SJSA1 (cell line): Measurements from ENCODE around the gene ERC2. TPM values are rescaled to one million over a fixed set of nuclear protein-coding genes. Genes with fewer than 3 reads are reported as not detected.

Experiments
- DNase-seq, 2 experiments: peaks; one replicate each; pipeline ENCODE4 v3.0.0-alpha.2; 2015 to 2020; ENCODE audit warnings: low spot score in 2 of 2, low read depth in 1 of 2
- H3K27ac ChIP-seq: fragments of 250-450 bp; sonication (Bioruptor Pico); 2 replicates; pipeline ENCODE4 v1.5.1; 2020; ENCODE audit warnings: mild to moderate bottlenecking, moderate library complexity
- H3K27me3 ChIP-seq: fragments of 250-450 bp; sonication (Bioruptor Pico); replicated peaks from 2 replicates; pipeline ENCODE4 v1.5.1; 2020; ENCODE audit warnings: mild to moderate bottlenecking, moderate library complexity
- H3K36me3 ChIP-seq: fragments of 250-450 bp; sonication (Bioruptor Pico); 2 replicates; pipeline ENCODE4 v1.5.1; 2020; ENCODE audit warnings: mild to moderate bottlenecking
- H3K4me1 ChIP-seq: fragments of 250-450 bp; sonication (Bioruptor Pico); replicated peaks from 2 replicates; pipeline ENCODE4 v1.6.1; 2021; ENCODE audit warnings: mild to moderate bottlenecking
- H3K4me3 ChIP-seq: fragments of 250-450 bp; sonication (Bioruptor Pico); 2 replicates; pipeline ENCODE4 v1.5.1; 2020; ENCODE audit warnings: mild to moderate bottlenecking
- H3K9me3 ChIP-seq: fragments of 250-450 bp; sonication (Bioruptor Pico); replicated peaks from 2 replicates; pipeline ENCODE4 v1.5.1; 2020; ENCODE audit warnings: mild to moderate bottlenecking
- total RNA-seq: library from RNA; depleted of rRNA; stranded (reverse); fragments of >200 nt; shearing (Covaris generic); gene quantifications from 2 replicates; pipeline ENCODE4 v1.2.3, GENCODE V29; 2014

Gene ERC2
- total RNA-seq, 1 experiment from 2014 or later: 0.13 TPM

- Histone ChIP-seq H3K9me3 (no peaks in the 10 kb centered on the region), H3K4me1 (peaks cover 36% of the 10 kb centered on the region), H3K36me3 (no peaks in the 10 kb centered on the region), H3K27ac (no peak overlapping the region), H3K27me3 (no peaks in the 10 kb centered on the region), H3K4me3 (no peak overlapping the region)
- DNase-seq: peak in 1 of 2 experiments; percentile 33
These were observed 943.6 kb downstream of the ERC2 start for GRCh38 chr3:55524565-55525244.

GRCh38 chr3:55523471-55523870 is 944.8 kb downstream of the ERC2 start:
- no peak for DNase-seq
- Histone ChIP-seq H3K27ac (no peak overlapping the region), H3K36me3 (no peaks in the 10 kb centered on the region), H3K4me3 (no peak overlapping the region), H3K4me1 (peaks cover 48% of the 10 kb centered on the region), H3K27me3 (no peaks in the 10 kb centered on the region), H3K9me3 (no peaks in the 10 kb centered on the region)

GRCh38 chr3:55521738-55522421 is 946.4 kb downstream of the ERC2 start:
- Histone ChIP-seq H3K27ac (no peak overlapping the region), H3K9me3 (no peaks in the 10 kb centered on the region), H3K4me1 (peaks cover 54% of the 10 kb centered on the region), H3K27me3 (no peaks in the 10 kb centered on the region), H3K4me3 (no peak overlapping the region), H3K36me3 (no peaks in the 10 kb centered on the region)
- DNase-seq: peak in 1 of 2 experiments; percentile 19

- no peak for DNase-seq
These were observed 947.1 kb downstream of the ERC2 start for GRCh38 chr3:55521064-55521737.

GRCh38 chr3:55519019-55519418 is 949.2 kb downstream of the ERC2 start:
- Histone ChIP-seq H3K4me3 (no peak overlapping the region), H3K27me3 (no peaks in the 10 kb centered on the region), H3K27ac (peak overlapping the region; percentile 51), H3K36me3 (no peaks in the 10 kb centered on the region), H3K9me3 (no peaks in the 10 kb centered on the region), H3K4me1 (peaks cover 41% of the 10 kb centered on the region)
- DNase-seq: peak in 1 of 2 experiments; percentile 59

More at GRCh38 chr3:55521064-55521737, 947.1 kb downstream of the ERC2 start:
- peaks cover 54% of the 10 kb centered on the region for H3K4me1 ChIP-seq
- H3K9me3 ChIP-seq: no peaks in the 10 kb centered on the region
- H3K27me3 ChIP-seq: no peaks in the 10 kb centered on the region
- no peak overlapping the region for H3K27ac ChIP-seq
- no peak overlapping the region for H3K4me3 ChIP-seq
- no peaks in the 10 kb centered on the region for H3K36me3 ChIP-seq

DNA sequence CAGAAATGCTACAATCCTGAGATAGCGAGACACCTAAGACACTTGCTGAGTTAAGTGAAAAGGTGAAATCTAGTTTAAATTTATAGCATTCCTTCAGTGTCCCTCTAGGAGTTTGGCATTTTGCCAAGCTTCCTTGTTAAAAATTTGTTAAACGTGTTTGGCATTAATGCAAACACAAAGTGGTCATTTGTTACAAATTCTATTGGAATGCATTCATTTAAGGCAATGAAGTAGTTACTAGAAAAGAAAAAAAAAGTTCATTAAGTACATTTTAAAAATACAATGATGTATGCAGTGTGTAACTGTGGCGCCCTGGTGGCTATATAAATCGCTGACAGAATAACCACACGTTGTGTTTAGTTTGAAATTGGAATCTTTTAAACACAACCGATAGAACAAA is 949.8 kb downstream of the ERC2 start:
- H3K27me3 ChIP-seq: no peaks in the 10 kb centered on the region
- no peaks in the 10 kb centered on the region for H3K9me3 ChIP-seq
- no peak overlapping the region for H3K4me3 ChIP-seq
- DNase-seq: peak in 1 of 2 experiments; percentile 64
- H3K36me3 ChIP-seq: no peaks in the 10 kb centered on the region
- peaks cover 41% of the 10 kb centered on the region for H3K4me1 ChIP-seq
- H3K27ac ChIP-seq: peak overlapping the region; percentile 51

DNA sequence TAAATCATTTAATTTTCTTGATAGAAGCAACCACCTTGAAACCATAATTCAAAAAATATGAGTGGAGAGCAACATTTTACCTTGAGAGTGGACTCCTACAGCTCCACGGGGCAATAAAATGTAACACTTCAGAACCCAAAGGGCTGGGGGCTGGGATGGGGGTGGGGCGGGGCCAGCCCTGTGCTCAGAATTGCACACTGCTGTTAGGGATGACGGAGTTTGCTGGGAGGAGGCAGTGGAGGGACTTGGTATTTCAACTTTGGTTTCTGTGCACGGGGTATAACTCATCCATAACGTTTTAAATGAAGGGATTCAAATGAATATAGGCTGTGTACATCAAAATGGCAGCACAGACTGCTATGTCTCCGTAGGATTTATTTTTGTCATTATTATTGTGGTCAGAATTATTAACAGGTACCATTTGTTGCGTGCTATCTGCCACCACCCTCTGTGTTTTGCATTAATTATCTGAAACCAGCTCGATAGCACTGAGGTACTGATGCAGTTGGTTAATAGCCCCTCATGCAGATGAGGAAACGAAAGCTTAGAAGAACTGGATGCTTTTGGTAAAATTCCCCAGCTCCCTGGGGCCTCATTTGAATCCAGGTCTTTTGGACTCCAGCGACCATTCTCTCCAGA is 951.8 kb downstream of the ERC2 start:
- DNase-seq: no peak
- H3K36me3 ChIP-seq: no peaks in the 10 kb centered on the region
- H3K9me3 ChIP-seq: no peaks in the 10 kb centered on the region
- H3K27ac ChIP-seq: no peak overlapping the region
- no peak overlapping the region for H3K4me3 ChIP-seq
- no peaks in the 10 kb centered on the region for H3K27me3 ChIP-seq
- H3K4me1 ChIP-seq: peaks cover 43% of the 10 kb centered on the region

- Histone ChIP-seq H3K4me1 (peaks cover 35% of the 10 kb centered on the region), H3K9me3 (no peaks in the 10 kb centered on the region), H3K27ac (no peak overlapping the region), H3K36me3 (no peaks in the 10 kb centered on the region), H3K4me3 (no peak overlapping the region), H3K27me3 (no peaks in the 10 kb centered on the region)
- DNase-seq: no peak
These were observed 952.6 kb downstream of the ERC2 start for GRCh38 chr3:55515550-55516246.

DNA sequence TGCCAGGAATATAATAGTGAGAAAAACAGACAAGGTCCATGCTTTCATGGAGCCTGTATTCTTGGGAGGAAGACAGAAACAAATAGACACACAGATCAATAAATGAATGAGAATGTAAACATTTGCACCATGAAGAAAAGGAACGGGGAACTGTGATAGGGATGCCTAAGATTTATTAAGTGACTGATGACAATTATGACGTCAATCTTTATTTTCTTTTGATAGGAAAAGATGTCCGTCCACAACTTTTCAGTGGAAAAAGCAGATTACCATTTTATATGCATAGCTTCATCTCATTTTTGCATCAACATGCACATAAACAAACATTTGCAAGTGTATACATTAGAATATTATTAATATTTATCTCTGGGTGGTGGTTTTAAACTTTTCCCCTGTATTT is 953.3 kb downstream of the ERC2 start:
- Histone ChIP-seq H3K27ac (no peak overlapping the region), H3K4me3 (no peak overlapping the region), H3K9me3 (no peaks in the 10 kb centered on the region), H3K36me3 (no peaks in the 10 kb centered on the region), H3K4me1 (peaks cover 34% of the 10 kb centered on the region), H3K27me3 (no peaks in the 10 kb centered on the region)
- no peak for DNase-seq

DNA sequence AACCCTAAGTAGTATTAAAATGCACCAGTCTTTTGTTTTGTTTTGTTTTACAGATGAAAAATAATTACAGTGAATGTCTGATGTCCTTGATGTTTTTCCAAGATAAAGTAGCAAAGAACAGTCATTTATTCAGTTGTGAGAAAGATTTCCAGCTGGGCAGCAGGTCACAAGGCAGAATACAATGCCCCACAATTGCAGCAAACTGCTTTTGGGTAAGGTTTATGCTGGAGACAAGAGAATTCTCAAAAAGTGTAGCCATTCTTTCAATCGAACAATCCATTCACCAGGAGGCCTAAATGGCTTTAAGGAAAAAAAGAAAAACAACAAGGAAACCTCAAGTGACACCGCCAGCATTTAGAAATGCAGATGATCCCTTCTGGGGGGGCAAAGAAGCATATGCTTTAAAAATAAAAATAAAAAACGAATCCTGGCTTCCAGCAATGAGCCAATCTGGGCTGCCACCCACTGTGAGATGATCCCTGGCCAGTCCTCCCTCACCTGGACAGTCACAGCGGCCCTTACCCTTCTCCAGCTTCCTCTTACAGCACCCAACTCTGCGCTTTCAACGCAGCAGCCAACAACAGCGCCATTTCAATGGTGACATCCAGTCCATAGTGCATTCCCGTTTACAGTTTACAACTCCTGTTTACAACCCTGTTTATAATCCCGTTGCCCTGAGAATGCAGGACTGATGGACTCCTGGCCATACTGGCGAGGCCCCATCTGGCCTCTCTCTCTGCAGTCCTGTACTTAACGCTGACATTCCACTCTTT is 955.5 kb downstream of the ERC2 start:
- Histone ChIP-seq H3K36me3 (no peaks in the 10 kb centered on the region), H3K4me3 (no peak overlapping the region), H3K27ac (no peak overlapping the region), H3K9me3 (no peaks in the 10 kb centered on the region), H3K27me3 (no peaks in the 10 kb centered on the region), H3K4me1 (peaks cover 16% of the 10 kb centered on the region)
- no peak for DNase-seq

DNA sequence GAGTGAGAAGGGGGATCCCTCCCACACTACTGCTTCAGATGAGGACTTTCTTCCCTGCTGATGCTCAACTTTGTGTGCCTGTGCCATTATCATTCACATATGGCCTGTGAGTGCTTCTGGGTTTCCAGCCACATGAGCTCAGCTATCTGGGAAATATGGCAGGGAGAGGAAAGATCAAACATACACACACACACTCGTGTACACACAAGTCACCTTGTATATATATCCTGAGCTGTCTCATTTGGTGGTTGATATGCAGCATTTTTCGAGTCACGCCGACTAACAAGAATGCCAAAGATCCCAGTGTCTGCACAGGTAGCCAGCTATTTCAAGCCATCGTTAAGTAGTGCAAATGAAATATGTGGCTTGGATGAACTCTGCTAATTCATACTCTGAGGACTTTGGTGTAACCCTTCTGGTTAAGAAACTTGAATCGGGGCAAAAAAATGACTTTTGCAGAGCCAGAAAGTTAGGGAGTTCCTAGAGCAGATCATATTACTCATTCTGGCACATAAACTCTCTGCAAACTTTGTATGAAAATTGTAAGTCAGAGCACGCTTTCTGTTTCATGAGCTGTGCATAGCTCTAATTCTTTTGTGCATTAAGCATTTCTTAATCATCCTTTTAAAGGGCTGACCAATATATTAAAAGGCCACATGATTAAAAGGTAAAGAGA is 956.2 kb downstream of the ERC2 start:
- Histone ChIP-seq H3K4me1 (peaks cover 16% of the 10 kb centered on the region), H3K27ac (no peak overlapping the region), H3K9me3 (no peaks in the 10 kb centered on the region), H3K36me3 (no peaks in the 10 kb centered on the region), H3K4me3 (no peak overlapping the region), H3K27me3 (no peaks in the 10 kb centered on the region)
- no peak for DNase-seq

DNA sequence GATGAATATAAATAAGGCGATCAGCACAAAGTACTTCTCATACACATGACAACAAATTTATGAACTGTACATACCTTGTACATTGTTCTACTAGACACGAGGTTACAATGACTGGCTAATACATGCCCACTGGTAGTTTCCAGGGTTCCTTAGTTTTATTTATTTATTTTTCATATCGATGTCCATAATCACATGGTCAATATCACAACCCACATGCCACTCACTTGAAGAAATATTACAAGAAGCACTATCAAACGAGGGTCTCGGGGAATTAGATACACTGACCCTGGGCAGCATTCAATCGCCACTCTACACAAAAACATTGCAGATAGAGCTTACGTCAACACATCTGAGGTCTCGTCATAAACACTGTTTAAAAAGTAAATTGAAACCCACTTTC is 959.9 kb downstream of the ERC2 start:
- H3K27me3 ChIP-seq: no peaks in the 10 kb centered on the region
- H3K36me3 ChIP-seq: no peaks in the 10 kb centered on the region
- H3K9me3 ChIP-seq: no peaks in the 10 kb centered on the region

More for the DNA sequence above, 959.9 kb downstream of the ERC2 start:
- H3K27ac ChIP-seq: no peak overlapping the region
- peaks cover 16% of the 10 kb centered on the region for H3K4me1 ChIP-seq
- no peak for DNase-seq
- no peak overlapping the region for H3K4me3 ChIP-seq
